Kidney epithelial cell (primary cell): ENCODE measurements around the gene SPTBN1. TPM values are rescaled to one million over a fixed set of nuclear protein-coding genes. Genes with fewer than 3 reads are reported as not detected.

ENCODE experiments used
- DNase-seq: peaks from one replicate; pipeline ENCODE4 v3.0.0-alpha.2; 2010; ENCODE audit warnings: low read depth
- H3K27me3 ChIP-seq: 2 replicates; pipeline ENCODE4 v1.6.0; 2011; ENCODE audit warnings: low read length; ENCODE audit not compliant: control insufficient read depth, insufficient read depth
- H3K36me3 ChIP-seq: 2 replicates; pipeline ENCODE4 v1.5.1; 2011; ENCODE audit warnings: low read length; ENCODE audit not compliant: control insufficient read depth, insufficient read depth
- H3K4me3 ChIP-seq: 2 replicates; pipeline ENCODE4 v1.5.1; 2011; ENCODE audit warnings: low read depth, mild to moderate bottlenecking, control low read depth, low read length
- CTCF ChIP-seq: IDR thresholded peaks from 2 replicates; pipeline ENCODE4 v1.5.1; 2011; ENCODE audit warnings: mild to moderate bottlenecking, moderate library complexity, low read length, control low read depth, inconsistent platforms; ENCODE audit not compliant: insufficient read depth, poor library complexity, severe bottlenecking
- total RNA-seq: library from RNA; depleted of rRNA; stranded (reverse); fragments of >200 nt; gene quantifications from 2 replicates; pipeline ENCODE4 v1.2.3, GENCODE V29; 2015

SPTBN1 gene
- total RNA-seq, 1 donor from 2014 or later, result 492 TPM

- no peaks in the 10 kb centered on the region for H3K27me3 ChIP-seq
- H3K36me3 ChIP-seq, result peaks cover 7% of the 10 kb centered on the region
- no peak for DNase-seq
- TF ChIP-seq CTCF, result no peak
- H3K4me3 ChIP-seq, result no peak overlapping the region
Observed at GRCh38 chr2:54651291-54651690, 195.2 kb downstream of the SPTBN1 start.

- no peak for DNase-seq
- no peak for TF ChIP-seq CTCF
- Histone ChIP-seq H3K27me3 (no peaks in the 10 kb centered on the region), H3K36me3 (peaks cover 7% of the 10 kb centered on the region), H3K4me3 (no peak overlapping the region)
Observed at GRCh38 chr2:54652540-54652939, 196.4 kb downstream of the SPTBN1 start.

GRCh38 chr2:54653572-54654204, 197.6 kb downstream of the SPTBN1 start:
- Histone ChIP-seq H3K36me3 (peaks cover 7% of the 10 kb centered on the region), H3K4me3 (no peak overlapping the region), H3K27me3 (no peaks in the 10 kb centered on the region)
- no peak for DNase-seq
- TF ChIP-seq CTCF, result no peak

GRCh38 chr2:54655046-54655809, 199.1 kb downstream of the SPTBN1 start:
- H3K4me3 ChIP-seq, result no peak overlapping the region
- no peak for TF ChIP-seq CTCF
- DNase-seq, result no peak
- H3K36me3 ChIP-seq, result peaks cover 6% of the 10 kb centered on the region
- no peaks in the 10 kb centered on the region for H3K27me3 ChIP-seq

GRCh38 chr2:54656863-54657262, 200.7 kb downstream of the SPTBN1 start:
- no peak for DNase-seq
- no peaks in the 10 kb centered on the region for H3K27me3 ChIP-seq
- no peak for TF ChIP-seq CTCF
- H3K36me3 ChIP-seq, result peaks cover 6% of the 10 kb centered on the region
- H3K4me3 ChIP-seq, result no peak overlapping the region

- DNase-seq, result no peak
- no peak overlapping the region for H3K4me3 ChIP-seq
- H3K27me3 ChIP-seq, result no peaks in the 10 kb centered on the region
- H3K36me3 ChIP-seq, result peaks cover 6% of the 10 kb centered on the region
- peak; percentile 62 for TF ChIP-seq CTCF
Observed at GRCh38 chr2:54657664-54658083, 201.5 kb downstream of the SPTBN1 start.
